NCI-H1436 treated with DMSO at 0.1 percent for 48 hours (cell line): ENCODE data around the gene APOA4.

Source experiments
- DNase-seq: peaks from one replicate; lab custom pipeline; 2025; lab: John Stamatoyannopoulos, UW

Gene APOA4

DNA sequence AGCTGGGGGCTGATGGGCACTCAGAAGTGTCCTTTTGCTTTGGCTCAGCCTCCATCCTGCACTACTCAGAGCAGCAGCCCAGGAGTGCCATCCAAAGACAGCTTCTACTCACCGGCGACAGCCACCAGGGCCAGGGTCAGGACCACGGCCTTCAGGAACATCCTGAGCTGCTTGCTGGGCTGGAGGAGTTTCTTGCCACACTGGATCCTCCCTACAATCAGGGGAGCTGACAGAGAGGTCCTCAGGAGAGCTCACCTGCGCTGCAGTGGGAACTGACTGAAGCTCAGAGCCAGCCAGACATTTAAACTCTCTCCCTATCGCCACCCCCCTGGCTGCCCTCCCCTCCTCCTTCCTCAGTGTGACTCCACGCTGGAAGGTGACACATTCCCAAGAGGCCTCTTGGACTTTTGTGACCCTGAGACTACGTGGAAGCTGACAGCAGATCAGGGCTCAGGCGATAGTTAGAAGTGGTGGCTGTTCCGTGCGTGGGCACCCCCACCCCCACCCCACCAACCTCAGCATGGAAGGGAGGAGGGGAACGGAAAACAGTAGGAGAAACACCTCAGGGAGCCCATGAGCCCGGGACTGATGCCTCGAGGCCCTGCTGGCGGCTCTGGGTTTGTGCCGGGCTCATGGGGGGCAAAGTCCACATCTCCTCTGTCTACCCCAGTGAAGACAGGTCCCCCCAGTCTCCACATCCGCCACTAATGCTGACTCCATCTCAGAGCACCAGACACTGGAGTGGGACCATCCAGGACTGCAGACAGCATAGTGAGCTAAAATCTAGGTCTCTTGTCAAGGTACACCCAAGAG lies at the start of gene APOA4:
TSS of gene APOA4 (minus strand) at position 274 of the 813 bp plus-strand sequence. CDS start at position 161, 113 bp downstream.
- no peak for DNase-seq

DNA sequence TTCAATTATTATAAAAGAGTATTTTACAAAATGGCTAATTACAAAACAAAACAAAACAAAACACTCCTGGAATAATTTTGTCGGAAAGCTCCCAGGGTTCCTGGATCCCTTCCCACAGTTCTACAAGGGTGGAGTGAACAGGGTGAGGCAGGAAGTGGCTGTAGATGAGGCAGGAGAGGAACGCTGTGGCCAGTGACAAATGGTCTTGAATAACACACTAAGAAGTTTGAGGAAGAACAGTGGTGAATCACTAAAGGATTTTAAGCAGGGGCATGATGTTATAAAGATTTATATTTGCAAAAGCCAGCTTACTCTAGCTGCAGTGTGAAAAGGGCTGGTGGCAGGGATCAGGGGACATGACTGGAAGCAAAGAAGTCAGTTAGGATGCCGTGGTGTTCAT lies 48.1 kb upstream of the APOA4 start:
- DNase-seq = no peak

DNA sequence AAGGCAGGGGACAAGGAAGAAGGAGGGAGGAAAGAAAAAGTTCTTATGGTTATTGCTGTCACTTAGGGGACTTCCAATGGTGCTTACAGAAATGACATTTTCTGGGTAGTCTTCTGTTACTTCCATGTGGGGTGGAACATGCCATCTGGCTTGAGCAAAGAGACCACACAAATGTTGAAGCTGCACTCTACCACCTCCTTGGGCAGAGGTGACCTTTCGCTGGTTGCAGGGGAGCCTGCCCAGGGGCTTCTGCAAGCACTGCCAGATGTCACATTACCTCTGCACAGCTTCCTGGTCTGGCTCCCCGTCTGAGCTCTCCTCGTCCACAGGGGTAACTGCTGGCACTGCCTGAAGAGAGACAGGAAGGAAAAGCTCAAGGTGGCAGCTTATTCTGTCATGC lies 47.0 kb upstream of the APOA4 start:
- DNase-seq = no peak

DNA sequence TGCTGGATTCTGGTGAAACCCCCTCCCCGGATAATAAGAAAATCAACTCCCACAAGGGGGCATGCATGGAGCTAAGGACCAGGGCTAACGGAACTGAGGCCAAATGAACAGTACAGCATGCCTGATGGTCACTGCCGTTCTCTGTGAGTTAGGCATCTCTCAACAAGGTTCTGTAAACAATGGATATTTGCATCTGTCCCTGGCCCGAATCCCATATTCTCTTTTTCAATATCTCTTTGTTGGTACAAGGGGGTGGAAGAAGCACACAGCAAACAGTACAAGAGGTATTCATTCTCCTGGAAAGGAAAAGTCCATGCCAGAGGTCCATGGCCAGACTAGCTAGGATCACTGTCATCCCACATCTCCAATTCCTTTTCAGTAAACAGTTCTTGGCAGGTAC lies 46.5 kb upstream of the APOA4 start:
- no peak for DNase-seq

DNA sequence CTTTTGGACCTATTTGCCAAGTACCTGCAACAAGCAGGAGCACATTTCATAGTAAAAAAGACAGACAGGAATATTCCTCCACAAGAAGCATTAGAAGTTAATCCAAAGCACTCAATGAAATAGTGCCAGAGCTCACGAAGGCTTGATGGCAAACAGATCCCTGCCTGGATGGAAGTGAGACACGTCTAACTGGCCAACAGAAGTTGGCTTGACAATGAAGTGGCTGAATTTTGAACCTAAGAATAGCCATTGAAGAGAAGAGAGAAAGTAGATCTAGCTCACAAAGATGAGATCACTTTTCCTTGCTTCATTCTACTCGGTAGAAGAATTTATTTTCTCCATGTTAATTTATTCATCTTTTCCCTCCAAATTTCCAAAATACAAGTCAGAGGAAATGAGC lies 45.0 kb upstream of the APOA4 start:
- DNase-seq = no peak

DNA sequence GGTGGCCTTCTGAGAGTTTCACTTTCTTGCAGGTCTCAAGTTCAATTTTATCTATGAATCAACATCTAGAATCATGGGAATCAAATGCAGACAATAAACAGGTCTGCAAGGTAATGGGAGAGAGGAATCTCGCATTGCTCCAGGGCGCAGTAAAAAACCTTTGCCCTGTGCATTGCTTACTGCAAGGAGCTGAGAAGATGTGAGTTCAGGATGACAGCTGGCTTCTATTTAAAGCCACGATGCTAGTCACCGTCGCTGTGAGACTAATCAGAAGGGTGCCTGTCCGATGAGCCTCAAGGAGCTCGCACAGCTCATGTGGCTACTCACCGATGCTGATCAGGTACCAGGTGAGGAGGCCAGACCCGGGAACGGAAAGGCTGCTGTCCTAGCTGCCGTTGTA lies 44.5 kb upstream of the APOA4 start:
- DNase-seq = no peak

DNA sequence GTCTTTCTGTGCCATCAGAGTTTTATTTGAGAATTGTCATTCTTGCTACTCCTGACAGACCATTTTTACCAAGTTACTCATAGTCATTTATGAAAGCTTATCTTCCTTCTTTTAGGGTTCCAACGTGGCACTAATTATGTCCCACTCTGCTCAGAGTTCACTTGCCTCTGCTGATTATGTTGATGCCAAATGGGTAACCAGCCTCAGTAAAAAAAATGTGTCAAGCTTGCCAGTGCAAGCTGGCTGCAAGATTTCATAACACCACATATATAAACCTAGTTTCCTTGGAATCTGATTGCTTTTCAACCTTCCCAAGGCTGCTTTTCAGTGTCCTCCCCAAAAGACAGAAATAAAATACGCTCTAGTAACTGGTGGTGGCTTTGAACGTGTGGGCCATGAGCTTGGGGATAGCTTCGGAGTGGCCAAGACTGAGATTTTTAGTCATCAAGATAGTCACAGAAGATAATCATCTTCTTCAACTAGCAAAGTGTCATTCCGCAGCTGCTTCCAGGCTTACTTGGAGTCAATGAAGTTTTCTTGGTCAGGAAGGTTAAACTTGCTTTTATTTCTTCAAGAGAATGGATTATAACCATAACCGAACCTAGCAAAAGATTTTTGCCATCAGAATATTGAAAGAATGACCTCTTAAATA lies 43.8 kb upstream of the APOA4 start:
- DNase-seq = no peak

DNA sequence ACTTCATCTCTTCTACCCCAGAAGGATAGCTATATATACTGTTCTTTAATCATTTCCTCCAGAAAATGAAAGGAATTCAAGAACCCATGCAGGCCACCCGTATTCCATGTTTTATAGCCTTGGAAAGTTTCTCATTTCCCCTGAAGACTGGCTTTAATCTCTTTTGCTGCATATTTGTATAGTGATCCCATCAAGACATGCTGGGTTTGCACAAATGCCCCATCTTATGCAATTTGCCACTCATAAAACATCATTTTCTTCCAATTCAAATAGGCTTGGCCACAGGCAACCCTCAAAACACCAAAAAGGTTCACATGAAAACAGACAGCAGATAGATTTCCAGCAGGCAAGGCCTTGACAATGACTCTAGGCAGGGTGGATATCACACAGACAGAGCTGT lies 42.6 kb upstream of the APOA4 start:
- DNase-seq = no peak

DNA sequence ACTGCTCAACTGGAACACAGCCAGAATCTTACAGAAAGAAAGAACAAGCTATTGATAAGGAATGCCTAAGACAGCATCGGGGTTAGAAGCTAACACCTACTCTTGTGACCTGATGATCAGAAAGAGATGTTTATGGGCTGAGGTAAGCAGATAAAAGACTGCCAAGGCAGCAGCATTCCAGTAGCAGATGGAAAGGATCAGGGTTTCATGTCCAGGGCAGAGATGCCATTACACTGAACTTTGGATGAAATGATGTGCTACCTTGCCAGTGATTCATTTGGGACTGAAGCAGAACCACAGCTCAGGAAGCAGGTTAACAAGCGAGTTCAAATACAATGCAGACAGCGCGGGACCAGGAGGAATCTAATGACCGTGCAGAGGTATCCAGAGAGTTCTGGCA lies 41.4 kb upstream of the APOA4 start:
- no peak for DNase-seq

DNA sequence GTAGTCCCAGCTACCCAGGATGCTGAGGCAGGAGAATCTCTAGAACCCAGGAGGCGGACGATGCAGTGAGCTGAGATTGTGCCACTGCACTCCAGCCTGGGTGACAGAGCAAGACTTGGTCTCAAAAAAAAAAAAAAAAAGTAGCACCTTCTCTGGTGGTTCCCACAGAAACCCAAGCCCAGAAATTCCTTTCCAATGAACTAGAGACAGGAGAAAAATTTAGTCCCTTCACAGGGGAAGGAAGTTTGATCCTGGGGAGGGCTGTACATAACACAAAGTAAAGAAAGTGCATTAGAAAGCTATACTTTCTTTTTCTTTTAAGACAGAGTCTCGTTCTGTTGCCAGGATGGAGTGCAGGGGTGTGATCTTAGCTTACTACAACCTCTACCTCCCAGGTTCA lies 39.8 kb upstream of the APOA4 start:
- DNase-seq = no peak

DNA sequence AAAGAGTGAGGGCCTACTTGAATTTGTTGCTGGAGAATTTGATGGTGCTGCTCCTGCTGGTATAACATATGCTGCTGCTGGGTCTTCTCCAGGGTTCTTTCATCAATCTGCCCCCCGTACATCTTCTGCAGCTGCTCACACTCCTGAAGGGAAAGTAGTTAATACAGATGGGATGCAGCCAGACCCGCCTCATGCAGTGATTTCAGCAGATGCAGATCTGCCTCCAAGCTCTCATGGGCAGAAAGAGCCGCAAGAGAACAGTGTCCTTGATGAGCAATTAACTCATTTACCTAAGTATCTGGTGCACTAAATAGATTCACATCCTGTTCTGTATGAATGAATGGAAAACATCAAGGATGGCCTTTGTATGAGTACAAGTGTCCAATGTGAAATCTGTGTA lies 39.1 kb upstream of the APOA4 start:
- no peak for DNase-seq

DNA sequence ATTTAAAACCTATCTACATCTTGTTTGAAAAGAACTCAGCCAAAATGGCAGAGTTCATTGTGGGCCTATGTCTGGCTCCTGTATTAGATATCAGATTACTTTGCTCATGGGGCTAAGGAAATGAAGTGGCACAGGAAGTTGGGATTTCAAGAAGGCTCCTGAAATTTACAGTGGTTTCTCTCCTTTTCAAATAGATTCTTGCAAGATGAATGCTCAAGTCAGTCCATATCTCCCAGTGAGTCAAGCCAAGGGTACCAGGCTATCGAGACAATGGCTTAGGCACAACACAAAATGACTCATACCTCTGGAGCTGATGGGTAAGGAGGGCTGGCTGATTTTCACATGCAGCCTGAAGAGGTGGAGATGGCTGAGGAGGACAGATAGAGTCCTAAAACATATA lies 38.4 kb upstream of the APOA4 start:
- no peak for DNase-seq

DNA sequence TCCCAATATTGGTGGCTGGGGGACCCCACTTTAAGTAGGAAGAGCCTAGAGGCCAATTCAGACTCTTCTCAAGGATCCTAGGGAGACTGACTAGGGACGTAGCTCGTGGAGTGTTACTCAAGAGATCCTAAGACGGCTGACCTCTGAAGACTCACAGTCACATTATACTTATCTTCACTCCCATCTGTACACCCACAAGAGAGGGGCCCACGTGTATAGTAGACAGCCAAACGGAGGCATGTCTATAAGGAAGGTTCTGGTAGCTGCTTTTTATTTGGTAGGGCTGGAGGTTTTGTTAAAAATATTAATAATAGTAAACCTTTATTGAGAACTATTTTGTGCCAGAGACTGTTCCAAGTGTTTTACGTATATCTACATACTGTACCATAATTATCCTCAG lies 37.2 kb upstream of the APOA4 start:
- DNase-seq = no peak

DNA sequence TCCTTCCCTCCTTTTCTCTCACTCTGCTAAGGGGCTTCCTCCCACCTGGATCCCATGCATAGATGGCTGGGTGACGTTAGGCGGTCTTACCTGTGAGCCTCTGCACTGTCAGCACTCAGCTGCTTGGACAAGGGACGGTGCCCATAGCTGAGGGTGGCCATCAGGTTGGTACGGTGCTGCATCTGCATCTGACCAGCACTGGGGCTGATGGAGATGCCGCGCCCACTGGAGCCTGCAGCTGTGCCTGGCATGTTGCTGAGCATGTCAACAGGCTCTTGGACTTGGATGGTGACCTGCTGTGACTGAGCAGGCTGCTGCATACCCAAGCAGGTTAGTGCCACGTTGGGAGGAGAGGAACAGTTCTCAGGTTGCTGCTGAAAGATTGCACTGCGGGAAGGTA lies 36.1 kb upstream of the APOA4 start:
- DNase-seq = no peak

DNA sequence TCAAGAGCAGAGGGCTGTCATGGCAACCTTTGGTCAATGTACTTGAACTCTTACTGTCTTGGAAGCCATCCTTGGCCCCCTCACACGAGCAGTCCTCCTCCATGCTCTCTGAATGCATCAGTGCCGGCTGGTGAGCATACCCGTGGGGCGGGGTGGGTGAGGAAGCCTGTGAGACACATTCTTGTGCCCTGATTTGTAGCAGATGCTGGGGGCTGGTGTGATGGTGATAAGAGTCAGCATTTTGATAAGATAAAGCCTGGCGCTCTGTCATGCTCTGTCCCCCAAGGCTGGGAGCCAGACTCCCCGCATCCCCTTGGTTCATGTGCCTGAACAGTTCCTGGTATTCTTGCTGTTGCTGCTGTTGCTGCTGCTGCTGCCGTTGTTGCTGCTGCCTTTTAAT lies 34.8 kb upstream of the APOA4 start:
- DNase-seq = no peak

DNA sequence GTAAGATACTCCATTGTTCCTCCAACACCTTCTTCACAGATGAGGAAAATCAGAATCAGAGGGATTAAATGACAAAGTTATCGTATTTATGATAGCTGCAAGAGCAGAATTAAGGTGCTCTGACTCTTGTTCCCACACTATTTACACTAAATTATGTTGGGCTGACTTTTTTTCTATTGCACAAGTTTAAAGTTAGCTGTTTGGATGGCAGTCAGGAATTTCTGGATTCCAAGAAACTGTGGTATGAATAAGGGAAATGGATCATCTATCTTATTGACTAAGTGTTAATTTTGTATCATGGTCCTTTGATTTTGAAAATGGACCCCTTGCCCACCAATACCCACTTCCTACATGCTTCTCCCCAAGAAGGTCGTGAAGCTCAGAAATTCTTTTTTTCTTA lies 34.2 kb upstream of the APOA4 start:
- DNase-seq = no peak

DNA sequence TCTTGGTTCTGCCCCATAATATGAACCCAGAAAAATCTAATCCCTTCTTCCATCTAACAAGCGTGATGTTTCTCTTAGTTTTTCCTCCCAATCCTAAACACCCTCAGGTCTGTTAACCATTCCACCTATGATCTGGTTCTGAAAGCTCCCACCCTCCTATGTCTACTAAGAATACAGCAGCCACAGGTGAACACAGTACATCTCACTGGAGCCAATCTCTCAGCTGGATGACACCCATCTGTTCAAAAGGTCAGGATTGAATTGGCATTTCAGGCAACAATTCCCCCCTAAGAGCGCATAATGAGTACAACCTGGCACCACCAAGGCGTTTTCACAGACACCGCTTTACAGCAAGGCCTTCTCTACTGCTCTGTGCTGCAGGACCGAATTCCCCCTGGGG lies 33.3 kb upstream of the APOA4 start:
- DNase-seq = no peak

DNA sequence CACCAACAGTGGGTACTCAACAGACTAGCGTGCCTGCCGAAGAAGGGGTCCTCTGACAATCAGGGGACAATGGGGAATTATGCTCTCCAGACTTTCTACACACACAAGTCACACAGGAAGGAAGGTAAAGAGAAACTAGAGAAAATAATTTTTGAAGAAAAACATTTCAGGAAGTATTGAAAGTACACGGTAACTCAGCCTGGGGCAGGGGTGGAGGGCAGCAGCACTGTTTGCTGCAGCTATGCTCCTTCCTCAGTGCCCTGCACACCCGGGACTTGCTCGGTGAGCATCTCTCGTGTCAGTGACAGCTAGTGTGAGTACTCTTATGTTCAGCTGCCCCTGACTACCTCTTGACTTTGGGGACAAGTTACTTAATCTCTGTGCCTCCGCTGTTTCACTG lies 32.3 kb upstream of the APOA4 start:
- no peak for DNase-seq

DNA sequence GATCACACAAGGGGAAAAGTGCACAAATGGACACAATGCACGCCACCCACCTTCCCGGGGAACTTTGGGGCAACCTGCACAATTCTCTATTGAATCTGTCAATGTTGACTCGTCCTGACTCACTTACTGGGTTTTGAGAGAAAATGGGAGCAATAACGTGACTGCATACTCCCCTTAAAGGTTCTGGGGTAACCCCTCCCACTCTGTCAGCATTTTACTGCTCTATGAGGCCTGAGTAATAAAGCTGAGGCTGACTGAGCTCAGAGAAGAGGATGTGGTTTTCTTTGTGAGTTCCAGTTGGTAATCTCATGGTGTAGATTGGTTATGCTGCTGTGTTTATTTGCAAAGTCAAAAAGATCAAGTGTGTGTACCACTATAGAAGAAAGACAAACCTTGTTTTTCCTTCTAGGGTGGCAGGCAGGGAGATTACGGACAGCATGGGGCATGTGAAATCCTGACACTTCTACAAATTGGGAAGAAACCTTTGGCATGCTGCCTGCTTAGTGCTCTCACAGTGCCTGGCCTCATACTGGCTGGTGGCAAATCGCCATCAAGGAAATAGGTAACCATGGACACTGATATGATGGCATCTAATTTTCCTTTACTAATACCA lies 30.5 kb upstream of the APOA4 start:
- DNase-seq = no peak

DNA sequence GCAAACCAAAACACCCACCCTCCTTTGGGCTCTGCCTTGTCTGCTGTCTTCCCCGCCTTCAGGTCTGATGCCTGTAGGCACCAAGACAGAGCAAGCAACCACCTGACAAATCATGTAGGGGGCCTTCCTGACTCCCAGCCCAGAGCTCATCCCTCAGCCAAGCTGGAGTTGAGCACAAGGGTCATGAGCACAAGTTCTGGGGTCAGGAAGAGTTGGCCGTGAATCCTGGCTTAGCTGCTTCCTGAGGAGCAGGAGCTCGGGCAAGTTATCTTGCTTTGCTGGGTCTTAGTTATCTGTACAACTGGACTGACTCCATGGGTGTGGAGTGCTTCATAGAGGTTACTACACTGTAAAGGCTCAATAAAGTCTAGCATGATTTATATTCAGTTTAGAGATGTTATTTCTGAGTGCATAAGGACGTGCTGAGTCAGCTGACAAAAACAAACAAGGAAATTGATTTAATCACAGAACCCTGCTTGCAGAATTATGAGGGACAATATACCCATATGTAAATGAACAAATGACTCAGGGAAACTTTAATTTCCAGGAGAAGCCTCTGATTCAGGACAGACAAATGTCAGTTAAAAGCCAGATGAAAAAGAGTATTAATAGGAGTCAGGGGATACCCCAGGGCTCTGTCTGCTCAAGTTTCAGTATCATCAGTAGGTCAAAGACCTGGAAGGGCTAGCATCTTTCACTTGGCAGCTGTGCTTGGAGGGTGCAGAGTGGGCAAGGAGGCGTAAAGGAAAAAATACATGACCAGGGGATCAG lies 29.3 kb upstream of the APOA4 start:
- no peak for DNase-seq

DNA sequence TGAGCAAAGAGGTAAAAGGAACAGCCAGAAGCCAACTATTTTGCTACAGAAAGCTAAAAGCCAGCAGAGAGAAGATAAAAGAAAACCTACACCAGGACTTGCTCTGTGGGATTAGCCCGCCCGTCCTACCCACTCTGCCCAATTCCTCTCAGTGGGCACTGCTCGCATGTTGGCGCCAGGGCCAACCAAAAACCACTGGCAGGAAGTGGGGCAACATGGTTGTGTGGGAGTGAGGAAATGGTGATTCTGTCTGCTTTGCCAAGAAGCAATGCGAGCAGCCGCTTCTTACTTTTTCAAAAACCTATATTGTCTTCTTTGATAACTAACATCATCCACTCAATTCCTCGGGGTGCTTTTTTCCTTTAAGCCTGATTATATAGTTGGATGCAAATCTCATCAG lies 28.5 kb upstream of the APOA4 start:
- DNase-seq = no peak

DNA sequence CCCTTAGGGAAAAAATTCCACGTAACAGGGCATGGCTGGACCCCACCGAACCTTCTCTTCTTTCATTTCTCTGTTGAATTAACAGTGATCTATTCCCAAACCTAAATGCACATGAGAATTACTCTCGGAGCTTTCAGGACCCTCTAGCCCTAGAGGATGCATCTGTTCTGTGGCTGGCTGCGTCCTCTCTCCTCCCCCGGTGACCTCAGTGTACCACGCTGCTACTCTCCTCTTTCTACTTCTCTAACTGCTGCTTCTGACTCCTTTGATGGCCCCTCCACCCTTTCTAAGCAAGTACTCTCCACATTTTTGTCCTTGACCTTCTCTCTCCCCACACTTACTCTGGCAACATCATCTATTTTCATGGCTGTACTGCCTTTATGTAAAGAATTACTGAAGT lies 26.4 kb upstream of the APOA4 start:
- no peak for DNase-seq

DNA sequence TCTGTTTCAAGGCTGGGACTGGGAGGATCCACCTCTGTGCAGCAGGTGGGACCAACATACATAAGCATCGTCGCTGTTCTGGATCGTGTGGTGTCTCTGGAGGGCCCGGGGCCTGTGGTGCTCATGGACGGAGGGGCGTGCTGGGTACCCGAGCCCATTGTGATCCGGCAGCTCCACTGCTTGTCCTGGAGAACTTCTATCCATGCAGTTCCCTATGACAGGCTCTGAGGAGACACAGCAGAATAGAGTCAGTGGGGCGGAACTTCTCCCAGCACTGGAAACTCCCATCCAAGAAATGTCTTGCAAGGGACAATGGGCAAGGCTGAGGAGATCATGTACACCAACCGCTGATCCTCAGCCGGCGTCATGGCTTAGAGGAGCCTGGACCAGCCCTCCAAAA lies 26.0 kb upstream of the APOA4 start:
- no peak for DNase-seq
